K562 (cell line): ENCODE measurements around the gene KCNJ4. TPM values are rescaled to one million over a fixed set of nuclear protein-coding genes. Genes with fewer than 3 reads are reported as not detected.

Experiments
- ATF1 ChIP-seq, 2 experiments: fragments of 450-650 bp in 1 of 2; IDR thresholded peaks; 2 replicates each; pipeline ENCODE4 v1.6.1; 2016; ENCODE audit warnings: missing compliant biosample characterization in 1 of 2, missing genetic modification characterization in 1 of 2
- ATF2 ChIP-seq: sonication (generic); formaldehyde crosslinking; IDR thresholded peaks from 2 replicates; pipeline ENCODE4 v1.8.1; 2022; ENCODE audit warnings: missing genetic modification reagents
- BCOR ChIP-seq: fragments of 450-650 bp; IDR thresholded peaks from 2 replicates; pipeline ENCODE4 v1.6.1; 2016
- BHLHE40 ChIP-seq: IDR thresholded peaks from 2 replicates; pipeline ENCODE4 v1.6.1; 2011; ENCODE audit warnings: low read length, improper control_type of control experiment
- CSDE1 ChIP-seq, 2 experiments: fragments of 450-650 bp; IDR thresholded peaks; 2 replicates each; pipeline ENCODE4 v1.6.1; 2016; ENCODE audit warnings: mild to moderate bottlenecking in 1 of 2
- CTBP1 ChIP-seq: fragments of 450-650 bp; IDR thresholded peaks from 2 replicates; pipeline ENCODE4 v1.6.1; 2016; ENCODE audit warnings: borderline replicate concordance
- GATAD2A ChIP-seq: fragments of 450-650 bp; IDR thresholded peaks from 2 replicates; pipeline ENCODE4 v1.6.1; 2017
- NRF1 ChIP-seq, 2 experiments: fragments of 450-650 bp; IDR thresholded peaks in 1 of 2; conservative IDR thresholded peaks in 1 of 2; 2 replicates each; pipeline ENCODE4 v1.6.1; 2014; ENCODE audit warnings: mild to moderate bottlenecking in 2 of 2
- POLR3A ChIP-seq: IDR thresholded peaks from 2 replicates; pipeline ENCODE4 v1.6.1; 2011; ENCODE audit warnings: borderline replicate concordance, mild to moderate bottlenecking, moderate library complexity; ENCODE audit not compliant: insufficient read length, insufficient read depth; ENCODE audit errors: extremely low read depth
- RB1 ChIP-seq: fragments of 450-650 bp; IDR thresholded peaks from 2 replicates; pipeline ENCODE4 v1.6.1; 2017; ENCODE audit warnings: low read depth, mild to moderate bottlenecking
- SMC3 ChIP-seq: conservative IDR thresholded peaks from 2 replicates; pipeline ENCODE4 v1.6.1; 2011; ENCODE audit warnings: low read depth, low read length, improper control_type of control experiment; ENCODE audit not compliant: insufficient read depth
- TCF7L2 ChIP-seq: fragments of 150-350 bp; IDR thresholded peaks from 2 replicates; pipeline ENCODE4 v1.6.1; 2016; ENCODE audit warnings: low read depth, mild to moderate bottlenecking, low read length, moderate library complexity
- TFAP4 ChIP-seq: sonication (generic); formaldehyde crosslinking; IDR thresholded peaks from 2 replicates; pipeline ENCODE4 v1.8.0; 2022; ENCODE audit warnings: missing genetic modification reagents, mild to moderate bottlenecking, moderate library complexity, borderline replicate concordance
- XRCC4 ChIP-seq: IDR thresholded peaks from one replicate; pipeline ENCODE4 v1.6.1; 2011; ENCODE audit not compliant: insufficient read depth, insufficient read length; ENCODE audit errors: extremely low read depth
- ZBTB33 ChIP-seq: sonication (generic); formaldehyde crosslinking; IDR thresholded peaks from 2 replicates; pipeline ENCODE4 v1.8.1; 2023; ENCODE audit warnings: mild to moderate bottlenecking, missing genetic modification reagents
- ZFP30 ChIP-seq: fragments of 250-450 bp; sonication (Bioruptor Pico); IDR thresholded peaks from 2 replicates; pipeline ENCODE4 v1.8.0; 2022; ENCODE audit warnings: moderate library complexity, mild to moderate bottlenecking, inconsistent platforms, borderline replicate concordance
- ZKSCAN1 ChIP-seq: fragments of 150-350 bp; IDR thresholded peaks from 2 replicates; pipeline ENCODE4 v1.6.1; 2016; ENCODE audit warnings: low read depth, low read length
- ZNF224 ChIP-seq: sonication (generic); formaldehyde crosslinking; IDR thresholded peaks from 2 replicates; pipeline ENCODE4 v1.8.0; 2022; ENCODE audit warnings: mild to moderate bottlenecking, missing genetic modification reagents
- polyA plus RNA-seq, 8 experiments: library from polyadenylated mRNA; depleted of rRNA in 4 of 8; stranded (reverse) in 5 of 8; unstranded in 3 of 8; fragments of >200 nt; fragmentation: Nextera tagmentation in 2 of 8; fragmentation: Illumina TruSeq in 1 of 8; extraction: Ambion mirVana in 2 of 8; extraction: Trizol in 1 of 8; gene quantifications; 2 replicates each; pipeline versions ENCODE4 v1.2.1 to v1.2.3, GENCODE V29; 2011 to 2014; ENCODE audit warnings: inconsistent platforms in 1 of 8, missing spikeins in 1 of 8
- total RNA-seq, 7 experiments: library from RNA; depleted of rRNA in 6 of 7; stranded (reverse); fragments of >200 nt in 6 of 7; fragmentation: Illumina TruSeq in 2 of 7; extraction: Trizol in 2 of 7; gene quantifications; 2 replicates each; pipeline versions ENCODE4 v1.2.1 to v1.2.3, GENCODE V29; 2011 to 2021; ENCODE audit warnings: low replicate concordance in 1 of 7

The KCNJ4 gene
- total and polyA plus RNA-seq, 9 of the 15 experiments (the other 6 are each of a cell fraction or from before 2014, with no cell fraction given) = 0.07 to 0.55 (median 0.09) TPM; not detected in 4

DNA sequence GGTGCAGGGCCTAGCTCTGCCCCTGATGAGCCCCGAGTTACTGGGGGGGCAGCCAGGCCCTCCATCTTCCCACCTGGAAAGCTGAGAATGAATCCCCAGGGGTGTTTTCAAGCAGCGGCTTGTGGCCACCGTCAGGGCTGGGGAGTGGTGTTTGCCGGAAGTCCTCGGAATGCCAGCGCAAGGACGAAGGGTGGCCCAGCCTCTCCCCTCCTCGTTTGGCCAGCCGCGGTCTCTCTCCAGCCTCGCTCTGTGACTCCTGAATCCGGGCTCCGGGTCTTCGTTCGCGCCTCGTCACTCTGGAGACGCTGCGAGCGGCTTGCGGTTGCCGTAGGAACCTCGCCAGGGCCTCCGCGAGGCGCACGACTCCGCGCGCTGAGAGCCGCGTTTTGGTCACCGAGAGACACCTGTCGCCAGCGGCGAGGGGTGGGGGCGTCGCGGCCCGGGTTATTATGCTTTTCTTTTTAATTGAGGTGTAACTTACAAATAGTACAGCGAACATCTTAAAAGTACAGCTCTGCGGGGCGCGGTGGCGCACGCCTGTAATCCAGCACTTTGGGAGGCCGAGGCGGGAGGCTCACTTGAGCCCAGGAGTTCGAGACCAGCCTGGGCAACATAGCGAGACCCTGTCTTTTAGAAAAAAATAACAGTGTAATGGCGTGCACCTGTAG is 6.5 kb upstream of the KCNJ4 start (continued):
- TF ChIP-seq ATF2 (CRISPR knock-in tag) = no peak
- peak; percentile 51; the same call in 1 of the 2 replicates for TF ChIP-seq CTBP1
- peak in 1 of 2 experiments; percentile 68; a peak in 2 of 4 replicates for TF ChIP-seq CSDE1 (IDR thresholded peaks at IDR 0.05)
- TF ChIP-seq ZBTB33 (CRISPR knock-in tag) = peak; percentile 50; the same call in 1 of the 2 replicates
- TF ChIP-seq SMC3 = no peak
- TF ChIP-seq GATAD2A = no peak
- TF ChIP-seq ZNF224 (CRISPR knock-in tag) = no peak
- 0 out of 2 replicates have a peak, but pooled peaks have one; percentile 13 for TF ChIP-seq ZKSCAN1
- TF ChIP-seq BCOR = peak; percentile 72; the same call in 1 of the 2 replicates
- TF ChIP-seq POLR3A = no peak
- peak; percentile 43; the same call in 1 of the 2 replicates for TF ChIP-seq RB1
- peak; percentile 67 for TF ChIP-seq TFAP4 (CRISPR knock-in tag)
- TF ChIP-seq ZFP30 (CRISPR knock-in tag) = no peak
- TF ChIP-seq ATF1 (CRISPR knock-in tag; IDR thresholded peaks at IDR 0.05) = no peak
- peak; percentile 53; the same call in 1 of the 2 replicates for TF ChIP-seq ATF1 (tag; IDR thresholded peaks at IDR 0.05)
- TF ChIP-seq XRCC4 = no peak
- no peak for TF ChIP-seq BHLHE40
- peak; percentile 29; the same call in 1 of the 2 replicates for TF ChIP-seq TCF7L2
- peak; percentile 19 to 42; a peak in 2 of 4 replicates for TF ChIP-seq NRF1 (conservative IDR thresholded peaks at IDR 0.05 in 1 of 2, IDR thresholded peaks at IDR 0.05 in 1 of 2)
